PC-3 (cell line): ENCODE results near the gene SEC61B.
"Not testable (repeated sequence)": the region's sequence is repeated elsewhere in the genome, so short reads cannot be mapped to it uniquely, and the experiment has no call there.

ENCODE experiments used
- CTCF ChIP-seq: fragments of 300-600 bp; sonication (generic); conservative IDR thresholded peaks from 2 replicates; pipeline ENCODE4 v1.5.1; 2017; ENCODE audit warnings: antibody characterized with exemption, low read depth, mild to moderate bottlenecking, low read length
- EZH2 ChIP-seq: fragments of 300-600 bp; sonication (generic); IDR thresholded peaks from one replicate; pipeline ENCODE4 v1.6.1; 2017; ENCODE audit warnings: antibody characterized with exemption, mild to moderate bottlenecking, low read length; ENCODE audit not compliant: unreplicated experiment

GRCh38 chr9:99196484-99196883 is 25.6 kb upstream of the SEC61B start:
- not testable (repeated sequence) for TF ChIP-seq CTCF, EZH2
